B cell (primary cell): ENCODE data around the gene GLI1.

Experiments used
- CTCF ChIP-seq: fragments of 200-600 bp; IDR thresholded peaks from one replicate; pipeline ENCODE4 v1.8.0; 2022; ENCODE audit warnings: antibody characterized with exemption, mild to moderate bottlenecking
- EZH2 ChIP-seq: IDR thresholded peaks from 2 replicates; pipeline ENCODE4 v1.6.1; 2012; ENCODE audit warnings: borderline replicate concordance, low read depth, mild to moderate bottlenecking, moderate library complexity, low read length; ENCODE audit not compliant: insufficient read depth, poor library complexity, severe bottlenecking

- TF ChIP-seq CTCF (no peak), EZH2 (no peak)
Observed at GRCh38 chr12:57476993-57477709, 17.6 kb downstream of the GLI1 start.
